Prostate gland (tissue), 2 donors: Measurements from ENCODE around the gene SENP2.

ENCODE experiments used
- CTCF ChIP-seq, 4 experiments: fragments of 200-600 bp in 2 of 4; fragments of 450-650 bp in 2 of 4; sonication (generic) in 2 of 4; IDR thresholded peaks; 1 replicate in 3 of 4; 2 replicates in 1 of 4; pipeline ENCODE4 v1.5.1; 2016 to 2019; ENCODE audit warnings: antibody characterized with exemption in 4 of 4, mild to moderate bottlenecking in 2 of 4, moderate library complexity in 2 of 4
- POLR2A ChIP-seq: fragments of 450-650 bp; IDR thresholded peaks from one replicate; pipeline ENCODE4 v1.6.1; 2016; ENCODE audit warnings: antibody characterized with exemption, mild to moderate bottlenecking
- POLR2AphosphoS5 ChIP-seq: sonication (generic); formaldehyde crosslinking; IDR thresholded peaks from one replicate; pipeline ENCODE4 v1.6.1; 2017; ENCODE audit warnings: antibody characterized with exemption

DNA sequence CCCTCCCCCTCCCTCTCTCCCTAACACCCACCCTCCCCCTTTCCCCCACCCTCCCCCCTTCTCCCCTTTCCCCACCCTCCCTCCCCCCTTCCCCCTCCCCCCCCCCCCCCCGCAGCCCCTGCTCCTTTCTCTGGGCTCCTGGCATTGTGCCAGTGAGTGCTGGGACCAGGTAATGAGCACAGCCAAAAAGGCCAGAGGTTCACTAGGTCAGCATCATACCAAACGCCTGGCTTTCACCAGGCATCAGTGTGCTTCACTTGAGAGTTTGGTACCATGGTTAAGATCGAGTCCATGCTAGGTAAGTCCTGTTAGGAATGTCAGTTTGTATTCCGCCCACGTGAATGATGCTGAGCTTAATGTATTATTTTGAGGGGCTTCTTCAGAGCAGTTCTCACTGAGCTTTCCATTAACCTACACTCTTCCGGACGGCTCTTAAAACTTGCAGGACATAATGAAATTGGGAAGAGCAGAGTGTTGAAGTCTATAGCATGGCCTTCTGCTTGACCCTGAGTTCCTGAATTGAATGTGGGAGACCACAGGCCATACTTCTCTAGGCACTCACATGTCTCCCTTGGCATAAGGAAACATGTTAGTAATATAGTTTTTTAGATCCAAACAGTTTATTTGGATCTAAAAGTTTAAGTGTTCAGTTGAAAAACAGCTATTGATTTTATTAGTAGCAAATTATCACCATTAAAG lies 45.6 kb downstream of the SENP2 start:
- TF ChIP-seq POLR2A (no peak), POLR2AphosphoS5 (no peak), CTCF (IDR thresholded peaks at IDR 0.05) (no peak)
